GM12878 (cell line): ENCODE measurements around the gene MAP1LC3B. TPM values are rescaled to one million over a fixed set of nuclear protein-coding genes. Genes with fewer than 3 reads are reported as not detected.

ENCODE experiments used
- ATAC-seq: fragments of 200-7000 bp; cut with Tn5 transposase; 3 replicates; pipeline ENCODE4 v1.9.1; 2020; ENCODE audit warnings: mild to moderate bottlenecking, moderate library complexity
- BruUV-seq: library from RNA; stranded (reverse); fragments of 400-500 nt; replicated peaks from 2 replicates; lab custom pipeline; 2021; lab: Mats Ljungman, UMichigan
- CTCF ChIA-PET: fragments of 300-600 bp; sonication (Branson Sonifier 250); formaldehyde crosslinking; extraction: SDS; loops from one replicate; lab custom pipeline; 2021; ENCODE audit warnings: inconsistent platforms; lab: Yijun Ruan, JAX
- POLR2A ChIA-PET: fragments of 350-600 bp; formaldehyde crosslinking; extraction: SDS; loops from one replicate; lab custom pipeline; 2021; ENCODE audit warnings: inconsistent platforms; lab: Charles Lee
- RAD21 ChIA-PET: fragments of 300-600 bp; sonication (Branson Sonifier 250); formaldehyde crosslinking; loops from one replicate; lab custom pipeline; 2023; ENCODE audit warnings: antibody characterized with exemption; ENCODE audit not compliant: unreplicated experiment; lab: Charles Lee
- SMC1A ChIA-PET: fragments of 300-600 bp; sonication (Branson Sonifier 250); formaldehyde crosslinking; loops from one replicate; lab custom pipeline; 2023; ENCODE audit not compliant: unreplicated experiment, uncharacterized antibody; lab: Charles Lee
- DNase-seq: peaks from one replicate; pipeline ENCODE4 v3.0.0-alpha.2; 2011; ENCODE audit warnings: low read depth, low spot score
- FAIRE-seq: peaks from 3 replicates; lab custom pipeline; 2011; peaks lifted over from hg19 to GRCh38; lab: Jason Lieb, UNC
- H2AFZ ChIP-seq: 2 replicates; pipeline ENCODE4 v1.6.0; 2011; ENCODE audit warnings: low read depth, low read length, control low read depth; ENCODE audit not compliant: control insufficient read depth
- H3K27ac ChIP-seq: 2 replicates; pipeline ENCODE4 v1.5.1; 2011; ENCODE audit warnings: control low read depth; ENCODE audit not compliant: control insufficient read depth, insufficient read depth
- H3K27me3 ChIP-seq, 2 experiments: replicated peaks in 1 of 2; 2 replicates each; pipeline versions ENCODE4 v1.6.0 to v1.6.1; 2011; ENCODE audit warnings: low read length in 1 of 2; ENCODE audit not compliant: control insufficient read depth in 2 of 2, insufficient read depth in 2 of 2
- H3K36me3 ChIP-seq, 2 experiments: 2 replicates each; pipeline ENCODE4 v1.5.1; 2011; ENCODE audit warnings: low read length in 1 of 2; ENCODE audit not compliant: control insufficient read depth in 2 of 2, insufficient read depth in 2 of 2
- H3K4me1 ChIP-seq: 2 replicates; pipeline ENCODE4 v1.6.1; 2011; ENCODE audit warnings: mild to moderate bottlenecking, low read length, moderate library complexity, mixed read lengths; ENCODE audit not compliant: control insufficient read depth, insufficient read depth
- H3K4me2 ChIP-seq: 2 replicates; pipeline ENCODE4 v1.6.0; 2011; ENCODE audit warnings: control low read depth; ENCODE audit not compliant: control insufficient read depth, insufficient read depth
- H3K4me3 ChIP-seq: fragments of 200-600 bp; sonication (generic); 2 replicates; pipeline ENCODE4 v1.5.1; 2016
- H3K79me2 ChIP-seq: 2 replicates; pipeline ENCODE4 v1.6.0; 2011; ENCODE audit warnings: low read length; ENCODE audit not compliant: control insufficient read depth, insufficient read depth
- H3K9ac ChIP-seq: 2 replicates; pipeline ENCODE4 v1.8.0; 2011; ENCODE audit warnings: low read length, control low read depth, mixed read lengths; ENCODE audit not compliant: control insufficient read depth, insufficient read depth
- H3K9me3 ChIP-seq: replicated peaks from 3 replicates; pipeline ENCODE4 v1.5.1; 2011; ENCODE audit warnings: mild to moderate bottlenecking, low read length; ENCODE audit not compliant: control insufficient read depth, insufficient read depth
- H4K20me1 ChIP-seq: 2 replicates; pipeline ENCODE4 v1.6.0; 2011; ENCODE audit not compliant: control insufficient read depth, insufficient read depth
- ASH2L ChIP-seq: fragments of 300-600, 200-600 bp; sonication (generic); IDR thresholded peaks from 2 replicates; pipeline ENCODE4 v1.6.1; 2017; ENCODE audit warnings: low read depth, mild to moderate bottlenecking, borderline replicate concordance
- ATF7 ChIP-seq: fragments of 450-650 bp; IDR thresholded peaks from 2 replicates; pipeline ENCODE4 v1.6.1; 2016; ENCODE audit warnings: low read depth, mild to moderate bottlenecking
- ETV6 ChIP-seq, 2 experiments: fragments of 450-650 bp in 1 of 2; IDR thresholded peaks in 1 of 2; conservative IDR thresholded peaks in 1 of 2; 2 replicates each; pipeline ENCODE4 v1.6.1; 2014; ENCODE audit warnings: antibody characterized with exemption in 1 of 2, borderline replicate concordance in 1 of 2, low read depth in 1 of 2, mild to moderate bottlenecking in 1 of 2, moderate library complexity in 1 of 2
- FOXM1 ChIP-seq: IDR thresholded peaks from 2 replicates; pipeline ENCODE4 v1.6.1; 2012; ENCODE audit warnings: low read depth, mild to moderate bottlenecking, inconsistent platforms, low read length, moderate library complexity
- HDAC2 ChIP-seq: fragments of 200-600 bp; sonication (generic); IDR thresholded peaks from 2 replicates; pipeline ENCODE4 v1.6.1; 2017
- JUND ChIP-seq: IDR thresholded peaks from 2 replicates; pipeline ENCODE4 v1.6.1; 2012; ENCODE audit warnings: low read depth, mild to moderate bottlenecking, low read length, improper control_type of control experiment, moderate library complexity
- KAT2A ChIP-seq: conservative IDR thresholded peaks from 2 replicates; pipeline ENCODE4 v1.6.1; 2011; ENCODE audit warnings: low read depth, low read length; ENCODE audit not compliant: control insufficient read depth
- NFXL1 ChIP-seq: fragments of 450-650 bp; IDR thresholded peaks from 2 replicates; pipeline ENCODE4 v1.6.1; 2017; ENCODE audit warnings: antibody characterized with exemption, mild to moderate bottlenecking, borderline replicate concordance
- RAD21 ChIP-seq: IDR thresholded peaks from 2 replicates; pipeline ENCODE4 v1.6.1; 2011; ENCODE audit warnings: mild to moderate bottlenecking, low read depth, low read length, moderate library complexity; ENCODE audit not compliant: insufficient read depth
- RBBP5 ChIP-seq: fragments of 200-600 bp; sonication (generic); conservative IDR thresholded peaks from 2 replicates; pipeline ENCODE4 v1.6.1; 2016
- RFX5 ChIP-seq: IDR thresholded peaks from 2 replicates; pipeline ENCODE4 v1.6.1; 2011; ENCODE audit warnings: low read depth, low read length, improper control_type of control experiment
- SIX5 ChIP-seq: IDR thresholded peaks from 2 replicates; pipeline ENCODE4 v1.6.1; 2011; ENCODE audit warnings: mild to moderate bottlenecking, low read depth, low read length, moderate library complexity; ENCODE audit not compliant: severe bottlenecking
- SMARCA5 ChIP-seq: fragments of 450-650 bp; IDR thresholded peaks from 2 replicates; pipeline ENCODE4 v1.6.1; 2017; ENCODE audit warnings: mild to moderate bottlenecking
- SREBF1 ChIP-seq: IDR thresholded peaks from 2 replicates; pipeline ENCODE4 v1.6.1; 2012; ENCODE audit warnings: mild to moderate bottlenecking, low read length
- ZBED1 ChIP-seq: IDR thresholded peaks from 2 replicates; pipeline ENCODE4 v1.6.1; 2016; ENCODE audit warnings: borderline replicate concordance
- ZNF24 ChIP-seq: fragments of 450-650 bp; IDR thresholded peaks from 2 replicates; pipeline ENCODE4 v1.6.1; 2017; ENCODE audit warnings: antibody characterized with exemption, mild to moderate bottlenecking
- WGBS: methylation state at CpG from one replicate; pipeline ENCODE4 v1.1.6; 2016; ENCODE audit warnings: low lambda C conversion rate; ENCODE audit not compliant: insufficient replicate concordance, insufficient coverage; ENCODE audit errors: missing lambda C conversion rate; 5-methylcytosine and 5-hydroxymethylcytosine counted together
- in situ Hi-C: fragments of 300-500 bp; cut with MboI; formaldehyde crosslinking; loops from 9 replicates; pipeline ENCODE4 v1.14.3; 2018; ENCODE audit warnings: mixed read lengths
- intact Hi-C: fragments of 100-400 bp; cut with micrococcal nuclease; formaldehyde crosslinking; loops from one replicate; pipeline ENCODE4 v1.14.2; 2022; ENCODE audit not compliant: unreplicated experiment
- polyA plus RNA-seq, 11 experiments: library from polyadenylated mRNA; depleted of rRNA in 4 of 11; unstranded in 6 of 11; stranded (reverse) in 5 of 11; fragments of >200 nt; fragmentation: Nextera tagmentation in 4 of 11; fragmentation: Illumina TruSeq in 1 of 11; extraction: Ambion mirVana in 4 of 11; extraction: Trizol in 1 of 11; gene quantifications; 1 replicate in 1 of 11; 2 replicates in 10 of 11; pipeline versions ENCODE4 v1.2.1 to v1.2.3, GENCODE V29; 2011 to 2016; ENCODE audit warnings: inconsistent platforms in 2 of 11, missing spikeins in 2 of 11, low read depth in 1 of 11
- total RNA-seq, 4 experiments: library from RNA; depleted of rRNA in 3 of 4; stranded (reverse); fragments of >200 nt in 3 of 4; fragmentation: Illumina TruSeq in 1 of 4; extraction: Trizol in 1 of 4; gene quantifications; 2 replicates each; pipeline versions ENCODE4 v1.2.1 to v1.2.3, GENCODE V29; 2013 to 2021
- TF ChIP-seq, protein P1 (sequence below): fragments of 450-650 bp; IDR thresholded peaks from 2 replicates; pipeline ENCODE4 v1.6.1; 2017; ENCODE audit warnings: antibody characterized with exemption, mild to moderate bottlenecking, moderate library complexity
- TF ChIP-seq, protein P2 (sequence below): fragments of 150-350 bp; IDR thresholded peaks from 2 replicates; pipeline ENCODE4 v1.6.1; 2014; ENCODE audit warnings: mild to moderate bottlenecking, low read depth, low read length

MAP1LC3B gene
- total and polyA plus RNA-seq, 10 of the 15 experiments (the other 5 are each of a cell fraction or from before 2014, with no cell fraction given): 6.1 to 42.8 (median 13.7) TPM

DNA sequence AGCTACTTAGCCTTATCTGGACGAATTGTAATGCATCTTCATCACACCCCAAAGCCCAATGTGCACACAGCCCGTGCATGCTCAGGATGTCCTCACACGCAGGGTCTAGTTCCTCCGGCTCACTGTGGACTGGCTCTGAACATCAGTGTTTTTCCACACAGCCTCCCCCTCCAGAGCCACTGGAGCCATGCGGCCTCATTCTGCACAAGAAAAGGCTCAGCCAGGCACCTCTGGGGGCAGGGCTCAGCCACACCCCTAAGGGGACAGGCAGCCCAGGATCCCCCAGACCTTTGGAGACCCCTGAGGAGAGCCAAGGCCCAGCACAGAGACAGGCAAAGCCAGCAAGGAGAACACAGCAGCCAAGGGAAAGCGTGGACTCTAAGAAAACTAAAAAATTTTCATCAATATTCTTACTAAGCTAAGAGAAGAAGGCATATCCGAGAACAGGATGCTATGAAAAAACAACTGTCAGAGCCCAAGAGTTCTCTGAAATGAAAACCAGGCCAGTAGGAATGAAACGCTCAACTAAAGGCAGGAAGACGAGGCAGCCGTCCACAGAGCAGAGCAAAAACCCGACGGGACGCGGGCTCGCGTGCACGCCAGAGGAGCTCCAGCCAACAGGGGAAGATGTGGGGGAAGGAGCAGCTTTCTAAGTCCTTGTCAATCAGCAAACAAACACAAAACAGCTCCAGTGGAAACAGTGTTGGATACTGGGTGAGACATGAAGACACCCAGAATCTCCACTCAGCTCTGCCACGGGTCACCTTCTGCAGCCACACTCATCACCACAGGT, 34.5 kb downstream of the MAP1LC3B start (continued):
- TF ChIP-seq, protein P1, sequence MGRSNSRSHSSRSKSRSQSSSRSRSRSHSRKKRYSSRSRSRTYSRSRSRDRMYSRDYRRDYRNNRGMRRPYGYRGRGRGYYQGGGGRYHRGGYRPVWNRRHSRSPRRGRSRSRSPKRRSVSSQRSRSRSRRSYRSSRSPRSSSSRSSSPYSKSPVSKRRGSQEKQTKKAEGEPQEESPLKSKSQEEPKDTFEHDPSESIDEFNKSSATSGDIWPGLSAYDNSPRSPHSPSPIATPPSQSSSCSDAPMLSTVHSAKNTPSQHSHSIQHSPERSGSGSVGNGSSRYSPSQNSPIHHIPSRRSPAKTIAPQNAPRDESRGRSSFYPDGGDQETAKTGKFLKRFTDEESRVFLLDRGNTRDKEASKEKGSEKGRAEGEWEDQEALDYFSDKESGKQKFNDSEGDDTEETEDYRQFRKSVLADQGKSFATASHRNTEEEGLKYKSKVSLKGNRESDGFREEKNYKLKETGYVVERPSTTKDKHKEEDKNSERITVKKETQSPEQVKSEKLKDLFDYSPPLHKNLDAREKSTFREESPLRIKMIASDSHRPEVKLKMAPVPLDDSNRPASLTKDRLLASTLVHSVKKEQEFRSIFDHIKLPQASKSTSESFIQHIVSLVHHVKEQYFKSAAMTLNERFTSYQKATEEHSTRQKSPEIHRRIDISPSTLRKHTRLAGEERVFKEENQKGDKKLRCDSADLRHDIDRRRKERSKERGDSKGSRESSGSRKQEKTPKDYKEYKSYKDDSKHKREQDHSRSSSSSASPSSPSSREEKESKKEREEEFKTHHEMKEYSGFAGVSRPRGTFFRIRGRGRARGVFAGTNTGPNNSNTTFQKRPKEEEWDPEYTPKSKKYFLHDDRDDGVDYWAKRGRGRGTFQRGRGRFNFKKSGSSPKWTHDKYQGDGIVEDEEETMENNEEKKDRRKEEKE: no peak

GRCh38 chr16:87431926-87432325, 39.8 kb downstream of the MAP1LC3B start:
- Histone ChIP-seq H3K27me3 (peaks cover 0 to 4% of the 10 kb centered on the region in 2 experiments; a peak in 2 of 4 replicates), H3K27ac (no peak overlapping the region), H3K4me1 (no peaks in the 10 kb centered on the region), H4K20me1 (no peaks in the 10 kb centered on the region; the same call in 1 of the 2 replicates), H3K9me3 (no peaks in the 10 kb centered on the region), H3K79me2 (no peaks in the 10 kb centered on the region), H3K9ac (no peak overlapping the region), H3K4me2 (no peak overlapping the region), H3K4me3 (no peak overlapping the region), H3K36me3 (no peaks in the 10 kb centered on the region), H2AFZ (no peak overlapping the region)
- no peak for TF ChIP-seq HDAC2
- no peak for TF ChIP-seq SMARCA5
- TF ChIP-seq ASH2L: no peak
- no peak for TF ChIP-seq KAT2A
- TF ChIP-seq ZBED1: no peak
- no peak for TF ChIP-seq RAD21
- no peak for TF ChIP-seq NFXL1
- TF ChIP-seq JUND: no peak
- no peak for TF ChIP-seq ATF7
- no peak for TF ChIP-seq ZNF24
- TF ChIP-seq ETV6 (conservative IDR thresholded peaks at IDR 0.05 in 1 of 2, IDR thresholded peaks at IDR 0.05 in 1 of 2; ENCODE audit: borderline replicate concordance in 1 of 2, low read depth in 1 of 2): no peak
- no peak for TF ChIP-seq FOXM1
- TF ChIP-seq SIX5: no peak
- TF ChIP-seq RBBP5: no peak
- TF ChIP-seq RFX5: no peak
- TF ChIP-seq, protein P2, sequence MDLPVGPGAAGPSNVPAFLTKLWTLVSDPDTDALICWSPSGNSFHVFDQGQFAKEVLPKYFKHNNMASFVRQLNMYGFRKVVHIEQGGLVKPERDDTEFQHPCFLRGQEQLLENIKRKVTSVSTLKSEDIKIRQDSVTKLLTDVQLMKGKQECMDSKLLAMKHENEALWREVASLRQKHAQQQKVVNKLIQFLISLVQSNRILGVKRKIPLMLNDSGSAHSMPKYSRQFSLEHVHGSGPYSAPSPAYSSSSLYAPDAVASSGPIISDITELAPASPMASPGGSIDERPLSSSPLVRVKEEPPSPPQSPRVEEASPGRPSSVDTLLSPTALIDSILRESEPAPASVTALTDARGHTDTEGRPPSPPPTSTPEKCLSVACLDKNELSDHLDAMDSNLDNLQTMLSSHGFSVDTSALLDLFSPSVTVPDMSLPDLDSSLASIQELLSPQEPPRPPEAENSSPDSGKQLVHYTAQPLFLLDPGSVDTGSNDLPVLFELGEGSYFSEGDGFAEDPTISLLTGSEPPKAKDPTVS: no peak
- TF ChIP-seq SREBF1: no peak
- ChIA-PET POLR2A (interaction anchor here (0.5 to 0.7 kb wide), 2 partner anchors 12 to 25 kb away, joined by 3 read pairs; no protein-coding TSS in a partner anchor), RAD21 (no interaction called here), SMC1A (no interaction called here), CTCF (interaction anchor here (0.5 kb wide), 1 partner anchor 290 kb away, joined by 3 read pairs; no protein-coding TSS in a partner anchor)
- in situ Hi-C loops (no loop called here), intact Hi-C loops (no loop called here)
- no peak for DNase-seq
- no peak for ATAC-seq
- no peak for FAIRE-seq
- WGBS: 44% methylated on average over 7 of the region's 7 CpGs
- no TSS peak for BruUV-seq
